K562 (cell line): Measurements from ENCODE around the gene ADAM15.

ENCODE experiments used
- FOXP1 ChIP-seq: sonication (generic); formaldehyde crosslinking; IDR thresholded peaks from 2 replicates; pipeline ENCODE4 v1.8.0; 2022; ENCODE audit warnings: mild to moderate bottlenecking, missing genetic modification reagents
- KAT7 ChIP-seq: sonication (generic); formaldehyde crosslinking; IDR thresholded peaks from 2 replicates; pipeline ENCODE4 v1.8.0; 2022; ENCODE audit warnings: missing genetic modification reagents, mild to moderate bottlenecking, borderline replicate concordance
- POLR2AphosphoS5 ChIP-seq: IDR thresholded peaks from 2 replicates; pipeline ENCODE4 v1.6.1; 2011; ENCODE audit warnings: mild to moderate bottlenecking, low read depth, low read length, moderate library complexity; ENCODE audit not compliant: control insufficient read depth, insufficient read depth
- RFX5 ChIP-seq: IDR thresholded peaks from 2 replicates; pipeline ENCODE4 v1.6.1; 2011; ENCODE audit warnings: low read depth, mild to moderate bottlenecking, improper control_type of control experiment, low read length
- RNF2 ChIP-seq: sonication (generic); IDR thresholded peaks from 2 replicates; pipeline ENCODE4 v1.6.1; 2016
- TF ChIP-seq, protein P1 (sequence below), 3 experiments: IDR thresholded peaks in 2 of 3; conservative IDR thresholded peaks in 1 of 3; 2 replicates each; pipeline ENCODE4 v1.5.1; 2011 to 2012; ENCODE audit warnings: low read length in 3 of 3, mild to moderate bottlenecking in 3 of 3, control low read depth in 2 of 3, improper control_type of control experiment in 1 of 3, inconsistent platforms in 1 of 3, low read depth in 1 of 3, mixed read lengths in 1 of 3, moderate library complexity in 1 of 3; ENCODE audit not compliant: insufficient read depth in 2 of 3
- TF ChIP-seq, protein P2 (sequence below): fragments of 250-450 bp; sonication (Bioruptor Pico); IDR thresholded peaks from 2 replicates; pipeline ENCODE4 v1.5.0; 2020; ENCODE audit warnings: mild to moderate bottlenecking, borderline replicate concordance
- TF ChIP-seq, protein P3 (sequence below): fragments of 250-450 bp; sonication (Bioruptor Pico); IDR thresholded peaks from 2 replicates; pipeline ENCODE4 v1.4.0; 2020; ENCODE audit warnings: mild to moderate bottlenecking
- TF ChIP-seq, protein P4 (sequence below): fragments of 250-450 bp; sonication (Bioruptor Pico); IDR thresholded peaks from 2 replicates; pipeline ENCODE4 v1.5.0; 2021

DNA sequence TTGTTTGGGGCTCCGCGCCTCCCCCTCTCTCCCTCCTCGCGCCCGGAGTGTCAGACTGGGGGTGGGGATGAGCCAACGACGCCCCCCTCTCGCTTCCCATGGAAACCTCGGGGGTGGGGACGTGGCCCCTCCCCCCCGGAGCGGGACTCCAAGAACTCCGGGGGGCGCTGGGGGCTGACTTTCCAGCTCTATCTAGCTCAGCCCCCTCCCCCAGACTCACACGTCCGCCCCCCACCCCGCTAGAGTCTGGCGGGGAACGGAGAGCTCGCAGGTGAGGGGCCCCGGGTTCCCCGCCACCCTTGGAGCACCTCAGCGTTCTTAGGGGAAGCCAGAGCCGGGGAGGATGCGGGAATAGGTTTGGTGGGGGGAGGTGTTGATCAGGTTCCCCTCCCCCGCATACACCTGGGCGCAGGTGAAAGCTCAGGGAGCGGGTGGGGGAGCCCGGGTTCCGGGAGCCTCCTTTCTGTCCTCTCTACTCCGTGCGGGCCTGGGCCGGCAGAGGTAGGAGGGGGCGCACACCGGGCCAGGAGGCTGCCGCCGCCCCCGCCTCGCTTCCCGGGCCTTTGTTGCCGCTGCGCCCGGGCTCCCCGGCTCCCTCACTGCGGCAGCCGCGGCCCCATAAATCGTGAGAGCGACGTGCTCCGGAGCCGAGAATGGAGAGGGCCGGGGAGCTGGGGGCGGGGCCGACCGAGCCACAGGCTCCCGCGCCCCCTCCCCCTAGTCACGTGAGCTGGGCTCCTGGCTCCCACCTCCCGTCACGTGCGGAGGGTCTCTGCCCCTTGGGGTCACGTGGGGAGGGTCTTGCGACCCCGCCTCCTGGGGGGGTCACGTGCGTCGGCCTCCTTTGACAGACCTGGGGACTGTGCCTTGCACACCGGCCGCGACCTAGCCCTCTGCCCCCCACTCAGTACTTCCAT, 29.5 kb downstream of the ADAM15 start:
- TF ChIP-seq, protein P1, sequence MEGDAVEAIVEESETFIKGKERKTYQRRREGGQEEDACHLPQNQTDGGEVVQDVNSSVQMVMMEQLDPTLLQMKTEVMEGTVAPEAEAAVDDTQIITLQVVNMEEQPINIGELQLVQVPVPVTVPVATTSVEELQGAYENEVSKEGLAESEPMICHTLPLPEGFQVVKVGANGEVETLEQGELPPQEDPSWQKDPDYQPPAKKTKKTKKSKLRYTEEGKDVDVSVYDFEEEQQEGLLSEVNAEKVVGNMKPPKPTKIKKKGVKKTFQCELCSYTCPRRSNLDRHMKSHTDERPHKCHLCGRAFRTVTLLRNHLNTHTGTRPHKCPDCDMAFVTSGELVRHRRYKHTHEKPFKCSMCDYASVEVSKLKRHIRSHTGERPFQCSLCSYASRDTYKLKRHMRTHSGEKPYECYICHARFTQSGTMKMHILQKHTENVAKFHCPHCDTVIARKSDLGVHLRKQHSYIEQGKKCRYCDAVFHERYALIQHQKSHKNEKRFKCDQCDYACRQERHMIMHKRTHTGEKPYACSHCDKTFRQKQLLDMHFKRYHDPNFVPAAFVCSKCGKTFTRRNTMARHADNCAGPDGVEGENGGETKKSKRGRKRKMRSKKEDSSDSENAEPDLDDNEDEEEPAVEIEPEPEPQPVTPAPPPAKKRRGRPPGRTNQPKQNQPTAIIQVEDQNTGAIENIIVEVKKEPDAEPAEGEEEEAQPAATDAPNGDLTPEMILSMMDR (IDR thresholded peaks at IDR 0.05 in 2 of 3, conservative IDR thresholded peaks at IDR 0.05 in 1 of 3; ENCODE audit: insufficient read depth in 2 of 3, low read depth in 1 of 3, low read length in 3 of 3), result no peak
- no peak for TF ChIP-seq RFX5
- no peak for TF ChIP-seq POLR2AphosphoS5
- TF ChIP-seq, protein P2, sequence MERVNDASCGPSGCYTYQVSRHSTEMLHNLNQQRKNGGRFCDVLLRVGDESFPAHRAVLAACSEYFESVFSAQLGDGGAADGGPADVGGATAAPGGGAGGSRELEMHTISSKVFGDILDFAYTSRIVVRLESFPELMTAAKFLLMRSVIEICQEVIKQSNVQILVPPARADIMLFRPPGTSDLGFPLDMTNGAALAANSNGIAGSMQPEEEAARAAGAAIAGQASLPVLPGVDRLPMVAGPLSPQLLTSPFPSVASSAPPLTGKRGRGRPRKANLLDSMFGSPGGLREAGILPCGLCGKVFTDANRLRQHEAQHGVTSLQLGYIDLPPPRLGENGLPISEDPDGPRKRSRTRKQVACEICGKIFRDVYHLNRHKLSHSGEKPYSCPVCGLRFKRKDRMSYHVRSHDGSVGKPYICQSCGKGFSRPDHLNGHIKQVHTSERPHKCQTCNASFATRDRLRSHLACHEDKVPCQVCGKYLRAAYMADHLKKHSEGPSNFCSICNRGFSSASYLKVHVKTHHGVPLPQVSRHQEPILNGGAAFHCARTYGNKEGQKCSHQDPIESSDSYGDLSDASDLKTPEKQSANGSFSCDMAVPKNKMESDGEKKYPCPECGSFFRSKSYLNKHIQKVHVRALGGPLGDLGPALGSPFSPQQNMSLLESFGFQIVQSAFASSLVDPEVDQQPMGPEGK (CRISPR knock-in tag), result no peak
- TF ChIP-seq RNF2, result no peak
- TF ChIP-seq, protein P3, sequence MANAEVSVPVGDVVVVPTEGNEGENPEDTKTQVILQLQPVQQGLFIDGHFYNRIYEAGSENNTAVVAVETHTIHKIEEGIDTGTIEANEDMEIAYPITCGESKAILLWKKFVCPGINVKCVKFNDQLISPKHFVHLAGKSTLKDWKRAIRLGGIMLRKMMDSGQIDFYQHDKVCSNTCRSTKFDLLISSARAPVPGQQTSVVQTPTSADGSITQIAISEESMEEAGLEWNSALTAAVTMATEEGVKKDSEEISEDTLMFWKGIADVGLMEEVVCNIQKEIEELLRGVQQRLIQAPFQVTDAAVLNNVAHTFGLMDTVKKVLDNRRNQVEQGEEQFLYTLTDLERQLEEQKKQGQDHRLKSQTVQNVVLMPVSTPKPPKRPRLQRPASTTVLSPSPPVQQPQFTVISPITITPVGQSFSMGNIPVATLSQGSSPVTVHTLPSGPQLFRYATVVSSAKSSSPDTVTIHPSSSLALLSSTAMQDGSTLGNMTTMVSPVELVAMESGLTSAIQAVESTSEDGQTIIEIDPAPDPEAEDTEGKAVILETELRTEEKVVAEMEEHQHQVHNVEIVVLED (CRISPR knock-in tag), result 0 out of 2 replicates have a peak, but pooled peaks have one; percentile 17
- 0 out of 2 replicates have a peak, but pooled peaks have one; percentile 31 for TF ChIP-seq FOXP1 (CRISPR knock-in tag)
- TF ChIP-seq, protein P4, sequence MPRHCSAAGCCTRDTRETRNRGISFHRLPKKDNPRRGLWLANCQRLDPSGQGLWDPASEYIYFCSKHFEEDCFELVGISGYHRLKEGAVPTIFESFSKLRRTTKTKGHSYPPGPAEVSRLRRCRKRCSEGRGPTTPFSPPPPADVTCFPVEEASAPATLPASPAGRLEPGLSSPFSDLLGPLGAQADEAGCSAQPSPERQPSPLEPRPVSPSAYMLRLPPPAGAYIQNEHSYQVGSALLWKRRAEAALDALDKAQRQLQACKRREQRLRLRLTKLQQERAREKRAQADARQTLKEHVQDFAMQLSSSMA (CRISPR knock-in tag), result no peak
- TF ChIP-seq KAT7 (CRISPR knock-in tag), result 0 out of 2 replicates have a peak, but pooled peaks have one; percentile 78
